Stimulated activated CD8-positive, alpha-beta memory T cell treated with anti-CD3 and anti-CD28 coated beads, Interleukin-15, amount 100 ng/mL, for 1 hour (primary cell): ENCODE data around the gene C22orf23.

Experiments used
- DNase-seq: peaks from one replicate; pipeline ENCODE4 v3.0.0-alpha.2; 2020; ENCODE audit warnings: low read depth

C22orf23 gene

DNA sequence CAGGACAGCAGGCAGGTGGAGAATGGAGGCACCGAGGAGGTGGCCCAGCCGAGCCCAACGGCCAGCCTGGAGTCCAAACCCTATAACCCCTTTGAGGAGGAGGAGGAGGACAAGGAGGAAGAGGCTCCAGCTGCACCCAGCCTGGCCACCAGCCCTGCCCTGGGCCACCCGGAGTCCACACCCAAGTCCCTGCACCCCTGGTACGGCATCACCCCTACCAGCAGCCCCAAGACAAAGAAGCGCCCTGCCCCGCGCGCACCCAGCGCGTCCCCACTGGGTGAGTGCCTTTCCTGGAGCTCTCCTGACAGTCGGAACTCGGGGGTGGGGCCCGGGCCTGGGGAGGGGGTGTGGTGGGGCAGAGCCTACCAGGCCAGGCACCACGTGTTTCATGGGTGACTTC lies 27.6 kb downstream of the C22orf23 start:
- no peak for DNase-seq

DNA sequence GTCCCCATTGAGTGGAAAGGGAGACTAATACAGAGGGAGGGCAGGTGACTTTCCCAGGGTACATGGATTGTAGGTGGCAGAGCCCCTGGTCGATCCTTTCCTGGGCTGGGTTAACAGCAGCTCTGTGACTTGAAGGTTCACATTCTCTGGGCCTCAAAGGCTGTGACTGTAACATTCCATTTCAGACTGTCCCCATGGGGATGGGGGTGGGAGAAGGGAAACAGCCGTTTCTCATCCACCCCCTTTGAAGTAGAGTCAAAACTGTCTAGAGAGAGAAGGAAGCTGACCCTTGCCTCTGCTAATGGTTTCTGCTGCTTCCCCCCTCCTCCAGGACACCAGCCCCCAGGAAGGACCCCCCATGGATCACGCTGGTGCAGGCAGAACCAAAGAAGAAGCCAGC lies 28.1 kb downstream of the C22orf23 start:
- no peak for DNase-seq

DNA sequence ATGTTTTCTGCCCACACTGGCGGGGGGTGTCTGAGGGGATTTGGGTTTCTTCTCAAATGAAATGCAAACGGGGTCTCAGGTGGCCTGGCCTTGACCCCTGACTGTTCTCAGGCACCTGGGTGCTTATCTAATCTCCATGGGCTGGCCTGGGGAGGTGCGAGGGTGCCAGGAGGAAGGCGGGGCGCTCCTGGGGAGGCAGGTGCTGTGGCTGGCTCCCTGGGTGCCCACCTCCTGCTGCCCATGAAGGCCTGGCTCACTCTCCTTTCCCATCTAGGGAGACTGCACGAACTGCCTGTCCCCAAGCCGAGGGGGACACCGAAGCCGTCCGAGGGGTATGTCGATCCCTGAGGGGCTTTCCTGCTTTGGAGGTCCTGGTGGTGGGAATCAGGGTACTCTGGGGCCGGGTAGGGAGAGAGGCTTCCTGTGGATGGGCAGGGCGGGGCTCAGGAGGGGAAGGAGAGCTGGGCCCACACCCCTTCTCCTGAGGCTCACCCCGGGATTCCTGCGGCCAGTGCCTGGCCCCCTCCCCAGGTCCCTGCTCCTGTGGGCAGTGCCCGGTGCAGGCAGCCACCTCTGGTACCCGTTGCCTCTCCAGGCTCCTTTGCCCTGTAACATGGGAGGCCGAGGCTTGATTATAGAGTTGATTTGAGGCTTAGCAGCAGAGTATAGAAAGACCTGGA lies 28.9 kb downstream of the C22orf23 start:
- DNase-seq = no peak

DNA sequence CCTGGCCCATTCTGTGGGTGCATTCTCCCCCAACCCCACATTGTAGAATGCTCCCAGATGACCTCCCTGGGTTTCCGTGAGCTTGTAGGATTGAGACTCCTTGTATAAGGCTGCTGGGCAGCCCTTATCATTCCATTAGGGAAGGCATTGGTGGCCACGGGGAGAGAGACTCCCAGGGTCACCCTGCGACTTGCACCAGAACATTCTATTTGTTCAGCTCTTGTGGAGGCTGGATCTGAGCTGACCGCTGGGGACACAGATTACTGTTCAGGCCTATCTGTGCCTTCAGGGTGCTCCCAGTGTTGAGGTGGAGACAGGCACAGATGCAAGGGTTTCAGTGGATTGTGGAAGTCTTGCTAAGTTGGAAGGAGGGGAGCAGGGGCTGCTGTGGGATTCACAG lies 29.5 kb downstream of the C22orf23 start:
- no peak for DNase-seq

DNA sequence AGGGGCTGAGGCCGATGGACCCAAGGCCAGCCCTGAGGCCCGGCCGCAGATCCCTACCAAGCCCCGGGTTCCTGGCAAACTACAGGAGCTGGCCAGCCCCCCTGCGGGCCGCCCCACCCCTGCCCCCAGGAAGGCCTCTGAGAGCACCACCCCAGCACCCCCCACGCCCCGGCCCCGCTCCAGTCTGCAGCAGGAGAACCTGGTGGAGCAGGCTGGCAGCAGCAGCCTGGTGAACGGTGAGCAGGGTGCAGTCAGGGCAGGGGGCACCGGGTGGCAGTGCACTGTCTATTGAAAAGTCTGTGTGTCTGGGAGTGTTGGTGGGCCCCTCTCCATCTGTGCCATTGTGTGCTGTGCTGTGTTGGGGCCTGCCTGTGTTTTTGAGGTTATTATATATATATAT lies 31.2 kb downstream of the C22orf23 start:
- DNase-seq = no peak

DNA sequence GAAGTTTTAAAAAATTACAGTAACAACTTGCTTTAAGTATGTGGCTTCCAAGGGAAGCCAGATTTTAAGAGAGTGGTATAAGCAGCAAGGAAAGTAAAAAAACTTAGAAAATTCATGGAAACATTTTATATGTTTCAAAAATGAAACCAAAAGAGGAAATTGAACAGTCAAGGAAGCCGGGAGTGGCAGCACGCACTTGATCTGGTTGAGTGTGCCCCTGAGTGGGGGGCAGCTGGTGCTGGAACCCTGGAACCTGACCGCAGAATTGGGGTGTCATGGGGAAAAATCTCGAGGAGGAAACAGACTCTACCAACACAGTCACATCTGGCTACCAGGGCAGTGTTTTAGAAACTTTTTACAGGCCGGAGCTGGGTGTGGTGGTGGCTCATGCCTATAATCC lies 33.3 kb downstream of the C22orf23 start:
- no peak for DNase-seq

DNA sequence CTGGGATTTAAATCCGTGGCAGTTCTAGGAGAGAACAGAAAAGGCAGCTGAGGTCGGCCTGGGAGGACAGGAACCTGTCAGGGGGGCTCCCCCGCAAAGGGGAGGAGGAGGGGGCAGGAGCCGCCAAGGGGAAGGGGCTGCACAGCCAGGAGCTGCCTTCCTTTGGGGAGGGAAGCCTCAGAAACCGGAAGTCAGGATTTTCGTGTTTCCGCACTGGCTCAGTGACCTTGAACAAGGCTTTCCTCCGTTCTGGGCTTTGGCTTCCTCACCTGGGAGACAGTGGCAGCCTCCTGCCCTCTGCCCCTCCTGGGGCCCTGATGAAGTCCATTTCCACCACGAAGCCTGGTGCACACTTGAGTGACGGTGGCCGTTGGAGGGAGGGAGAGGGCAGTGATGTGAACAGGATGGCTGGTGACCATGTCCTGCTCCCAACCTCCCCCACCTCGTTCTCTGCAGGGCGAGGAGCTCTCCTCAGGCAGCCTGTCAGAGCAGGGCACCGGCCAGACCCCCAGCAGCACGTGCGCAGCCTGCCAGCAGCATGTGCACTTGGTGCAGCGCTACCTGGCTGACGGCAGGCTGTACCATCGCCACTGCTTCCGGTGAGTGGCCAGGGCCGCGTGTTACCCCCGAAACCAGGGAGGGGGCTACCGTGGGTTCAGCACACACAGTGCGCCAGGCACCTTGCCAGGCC lies 34.7 kb downstream of the C22orf23 start:
- no peak for DNase-seq

DNA sequence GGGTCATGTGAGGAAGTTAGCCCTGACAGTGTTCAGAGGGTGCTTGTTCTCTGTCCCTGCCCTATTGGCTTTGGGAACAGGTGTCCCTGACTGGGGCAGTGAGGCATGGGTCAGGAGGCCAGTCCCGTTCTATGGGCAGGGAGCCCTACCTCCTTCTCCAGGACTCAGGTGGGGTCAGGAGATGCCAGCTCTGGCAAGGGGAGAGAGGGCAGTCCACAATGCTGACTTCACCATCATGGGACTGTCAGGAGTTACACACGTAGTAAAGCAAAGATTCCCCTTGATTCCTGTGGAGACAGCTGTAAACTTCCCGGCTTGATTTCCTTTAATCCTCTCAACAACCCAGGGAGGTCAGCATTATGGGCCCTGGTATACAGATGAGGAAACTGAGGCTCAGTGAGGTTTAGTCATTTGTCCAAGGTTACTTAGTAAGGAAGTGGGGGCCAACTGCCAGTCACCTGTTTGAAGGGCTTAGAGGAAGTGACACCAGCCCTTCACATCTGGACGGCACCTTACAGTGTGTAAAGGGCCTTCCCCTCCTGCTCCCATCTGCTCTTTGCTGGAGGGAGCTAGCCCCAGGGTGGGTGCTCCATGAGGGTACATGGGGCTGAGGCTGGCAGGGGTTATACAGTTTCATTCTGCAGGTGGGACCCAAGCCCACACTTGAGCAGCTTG lies 35.4 kb downstream of the C22orf23 start:
- DNase-seq = no peak

DNA sequence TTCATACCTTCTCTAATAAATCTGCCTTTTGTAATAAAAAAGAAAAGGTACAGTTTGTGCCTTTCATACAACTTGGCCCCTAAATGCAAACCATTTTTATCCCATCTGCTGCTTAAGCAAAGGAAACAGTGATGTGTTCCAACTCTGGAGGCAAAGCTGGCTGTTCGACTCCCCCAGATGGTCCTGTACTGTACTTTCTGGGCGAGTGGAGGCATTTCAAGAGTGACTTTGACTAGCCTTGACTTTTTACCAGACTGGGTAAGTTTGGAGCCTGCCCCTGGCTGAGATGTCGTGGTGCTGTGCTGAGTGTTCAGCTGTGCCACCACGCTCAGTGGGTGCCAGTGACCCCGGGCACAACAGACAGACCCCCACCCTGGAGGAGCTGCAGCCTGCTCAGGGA lies 37.1 kb downstream of the C22orf23 start:
- no peak for DNase-seq

DNA sequence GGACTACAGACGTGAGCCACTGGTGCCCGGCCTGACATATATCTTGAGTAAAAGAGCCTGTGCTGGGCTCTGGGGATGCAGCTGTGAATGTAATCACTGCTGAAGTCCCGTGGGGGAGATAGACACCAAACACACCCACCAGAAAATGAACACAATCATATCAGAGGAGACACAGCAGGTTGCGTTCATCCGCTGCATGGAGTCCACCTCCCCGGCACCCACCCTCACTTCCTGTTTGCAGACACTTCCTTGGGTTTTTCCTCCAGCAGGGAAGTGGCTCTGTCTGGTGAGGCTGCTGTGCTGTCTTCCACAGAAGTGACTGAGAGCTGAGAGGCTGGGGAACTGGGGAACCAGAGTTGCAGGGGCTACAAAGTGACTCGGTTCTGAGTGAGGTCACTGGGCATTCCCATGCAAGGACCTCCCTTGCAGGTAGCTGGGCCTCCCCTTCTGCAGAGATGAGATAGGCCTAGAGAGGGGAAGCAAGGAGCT lies 40.1 kb downstream of the C22orf23 start:
- no peak for DNase-seq

DNA sequence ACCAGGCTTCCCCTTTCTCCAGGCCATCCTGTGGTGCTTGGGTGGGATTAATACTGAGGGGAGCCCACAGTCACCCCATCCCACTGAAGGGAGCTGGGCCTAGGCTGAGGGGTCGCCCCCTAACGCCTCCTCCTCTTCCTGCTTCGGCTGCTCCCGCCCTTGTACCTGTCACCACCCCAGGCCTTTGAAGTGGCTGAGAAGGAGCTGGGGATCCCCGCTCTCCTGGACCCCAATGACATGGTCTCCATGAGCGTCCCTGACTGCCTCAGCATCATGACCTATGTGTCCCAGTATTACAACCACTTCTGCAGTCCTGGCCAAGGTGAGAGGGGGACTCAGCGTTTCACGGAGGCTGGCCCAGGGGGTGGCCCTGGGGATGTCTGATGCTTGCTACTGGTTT lies 41.2 kb downstream of the C22orf23 start:
- DNase-seq = no peak

DNA sequence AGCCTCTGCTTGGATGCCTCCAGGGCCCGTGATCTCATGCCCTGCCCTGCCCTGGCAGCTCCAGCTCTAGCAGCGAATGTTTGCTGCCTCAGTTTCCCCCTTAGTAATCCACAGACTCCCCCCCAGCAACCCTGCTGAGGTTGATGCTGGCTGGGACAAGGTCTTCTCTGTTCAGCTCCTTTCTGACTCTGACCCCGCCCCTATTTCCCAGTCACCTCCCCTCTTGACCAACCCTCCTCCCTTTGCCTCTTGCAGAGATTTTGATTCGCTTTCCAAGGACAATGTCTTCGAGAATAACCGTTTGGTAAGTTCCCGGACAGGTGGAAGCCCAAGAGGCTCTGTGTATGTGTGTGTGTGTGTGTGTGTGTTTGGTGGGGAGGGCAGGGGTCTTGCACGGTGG lies 41.7 kb downstream of the C22orf23 start:
- no peak for DNase-seq

DNA sequence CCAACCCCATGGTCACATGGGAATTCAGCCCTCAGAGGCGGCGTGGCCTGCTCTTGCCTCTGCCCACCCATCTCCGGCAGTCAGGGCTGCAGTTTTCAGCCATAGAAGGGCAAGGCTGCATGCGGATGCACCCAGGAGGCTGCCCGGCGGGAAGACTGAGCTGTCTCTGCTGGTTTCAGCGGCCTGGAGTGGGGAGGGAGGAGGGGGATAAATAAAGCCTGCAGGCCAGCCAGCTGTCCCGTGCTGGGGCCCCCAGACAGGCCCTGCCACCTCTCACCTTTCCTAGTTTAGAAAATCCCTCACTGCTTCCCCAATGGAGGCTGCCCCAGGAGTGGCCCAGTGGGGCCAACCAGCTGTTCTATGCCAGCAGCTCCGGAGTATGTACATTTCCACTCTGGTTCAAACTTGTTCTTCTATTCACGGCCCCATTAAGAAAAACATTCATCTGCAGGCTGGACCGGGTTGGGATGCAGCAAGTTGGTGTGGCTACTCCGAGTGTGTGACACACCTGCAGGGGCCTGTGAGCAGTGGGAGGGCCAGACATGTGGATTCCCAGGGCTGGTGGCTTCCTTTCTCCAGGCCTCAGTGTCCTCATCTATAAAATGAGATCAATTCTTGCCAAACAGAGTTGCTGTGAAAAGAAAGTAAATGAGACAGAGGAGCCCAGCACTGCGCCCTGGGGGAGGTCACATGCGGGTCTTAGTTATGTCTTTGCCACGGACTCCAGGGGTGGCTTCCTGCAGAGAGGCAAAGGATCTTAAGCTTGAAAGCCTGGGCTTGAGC lies 42.3 kb downstream of the C22orf23 start:
- DNase-seq = no peak

DNA sequence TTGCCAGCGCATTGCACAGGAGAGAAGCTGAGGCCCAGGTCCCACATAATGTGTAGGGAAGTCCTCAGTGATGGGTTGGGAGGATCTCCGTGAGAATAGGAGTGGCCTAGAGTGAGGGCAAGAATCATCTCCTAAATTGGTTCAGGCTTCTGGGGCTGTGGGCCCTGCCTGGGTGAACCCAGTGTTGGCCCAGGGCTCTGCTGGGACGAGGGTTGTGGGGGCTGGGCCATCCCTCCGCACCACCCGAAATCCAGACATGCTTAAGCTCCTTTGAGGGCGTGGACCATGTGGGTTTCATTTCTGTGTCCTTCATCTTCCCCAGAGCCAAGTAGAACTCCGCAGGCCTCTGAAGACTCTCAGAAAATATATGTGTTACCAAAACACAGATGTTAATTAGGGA lies 43.6 kb downstream of the C22orf23 start:
- no peak for DNase-seq

DNA sequence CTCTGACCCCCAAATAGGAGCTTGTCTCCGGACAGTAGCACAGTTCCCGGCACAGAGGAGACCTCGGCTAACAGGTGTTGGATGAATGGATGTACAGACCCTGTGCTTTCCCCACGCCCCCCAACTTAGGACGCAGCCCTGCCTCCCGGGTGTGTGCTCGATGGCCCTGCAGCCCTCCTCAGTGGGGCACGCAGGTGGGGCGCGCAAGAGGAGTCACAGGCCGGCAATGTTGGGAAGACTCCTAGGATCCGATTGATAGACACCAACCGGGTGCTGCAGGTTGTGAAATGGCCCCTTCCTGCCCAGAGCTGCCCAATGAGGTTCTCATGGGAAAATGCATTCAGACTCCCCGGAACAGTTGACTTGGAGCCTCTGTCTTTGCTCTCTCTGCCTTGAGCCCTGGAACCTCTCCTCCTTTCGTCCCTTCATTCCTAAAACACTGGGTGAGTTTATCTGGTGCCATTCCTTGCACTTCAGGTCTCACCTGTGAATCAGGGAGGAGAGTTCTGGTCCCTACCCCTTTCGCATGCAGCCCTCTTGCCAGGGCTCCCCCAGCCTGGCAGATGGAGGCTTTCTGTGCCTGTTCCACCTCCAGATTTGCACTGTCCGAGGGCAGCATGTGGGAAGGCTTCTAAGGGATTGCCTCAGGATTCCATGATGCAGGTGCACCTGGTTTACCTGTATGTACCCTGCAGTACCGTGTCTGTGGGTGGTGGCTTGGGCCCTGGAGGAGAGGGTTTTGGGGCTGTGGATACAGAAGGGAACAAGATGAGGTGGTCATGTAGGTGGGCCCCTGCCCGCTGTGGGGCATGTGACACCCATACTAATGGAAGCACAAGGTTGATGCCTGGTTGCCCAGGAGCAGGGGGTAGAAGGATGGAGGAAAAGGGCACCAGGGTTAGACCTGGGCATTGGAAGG lies 46.1 kb downstream of the C22orf23 start:
- DNase-seq = no peak

DNA sequence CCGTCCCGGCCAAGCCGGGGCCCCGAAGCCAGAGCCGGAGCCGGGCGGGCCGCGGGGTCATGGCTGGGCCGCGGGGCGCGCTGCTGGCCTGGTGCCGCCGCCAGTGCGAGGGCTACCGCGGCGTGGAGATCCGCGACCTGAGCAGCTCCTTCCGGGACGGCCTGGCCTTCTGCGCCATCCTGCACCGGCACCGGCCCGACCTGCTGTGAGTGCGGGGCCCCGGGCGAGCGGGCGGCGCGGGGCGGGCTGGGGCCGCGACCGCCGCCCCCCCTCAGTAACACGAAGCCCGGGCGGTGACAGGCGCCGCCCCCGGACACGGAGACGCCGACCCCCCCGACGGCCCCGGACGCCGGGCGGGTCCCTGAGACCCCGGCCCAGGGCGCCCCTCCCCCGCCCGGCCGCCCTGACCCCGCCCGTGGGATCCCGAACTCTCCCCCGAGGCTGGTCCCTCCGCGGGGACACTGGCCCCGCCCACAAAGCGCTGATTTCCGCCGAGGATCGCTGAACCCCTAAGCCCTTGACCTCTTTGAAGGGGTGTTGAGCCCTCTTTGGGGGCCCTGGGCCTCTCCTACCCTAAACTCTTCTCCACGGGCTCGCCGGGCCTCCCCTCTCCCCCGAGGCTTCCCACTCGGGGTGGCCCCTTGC lies 46.9 kb downstream of the C22orf23 start:
- no peak for DNase-seq

DNA sequence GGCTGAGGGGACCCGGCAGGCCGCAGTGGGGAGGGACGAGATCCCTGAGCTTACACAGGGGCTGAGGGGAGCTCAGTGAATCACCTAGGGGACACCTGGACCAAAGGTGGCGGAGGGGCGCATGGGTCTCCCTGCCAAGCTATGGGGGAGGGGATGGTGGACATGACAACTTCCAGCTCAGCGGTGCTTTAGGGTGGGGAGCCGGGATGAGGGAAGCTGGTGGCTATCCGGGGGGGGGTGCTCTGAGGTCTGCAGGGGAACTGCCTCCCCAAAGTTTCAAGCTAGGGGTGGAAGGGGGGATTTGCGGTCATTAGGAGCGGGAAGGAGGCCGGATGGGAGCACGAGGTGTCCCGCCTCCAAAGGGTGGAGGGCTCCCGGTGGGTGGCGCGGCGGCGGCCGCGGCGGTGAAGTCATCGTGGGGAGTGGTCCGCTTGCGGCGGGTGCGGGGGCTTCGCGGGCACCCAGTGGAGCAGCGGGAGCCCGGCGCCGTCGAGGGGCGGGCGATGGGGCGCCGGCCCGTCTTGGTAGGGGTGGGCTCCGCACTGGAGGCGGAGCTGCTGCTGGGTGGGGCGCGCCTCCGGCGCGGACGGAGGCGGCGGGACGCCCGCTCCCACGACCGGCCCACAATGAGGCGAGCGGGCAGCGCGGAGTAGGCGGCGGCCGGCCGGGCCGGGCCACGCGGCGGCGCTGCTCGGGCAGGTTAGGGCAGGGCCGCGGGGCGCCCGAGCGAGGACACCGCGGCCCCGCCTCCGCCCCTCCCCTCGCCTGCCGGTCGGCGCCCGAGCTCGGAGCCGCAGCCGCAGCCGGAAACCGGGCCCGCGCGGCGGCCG lies 47.7 kb downstream of the C22orf23 start, which contains the start of gene MICALL1:
MICALL1 (plus strand) TSS at position 764 of the 830 bp plus-strand sequence. CDS start 126 bp downstream, outside the sequence.
- DNase-seq = no peak

DNA sequence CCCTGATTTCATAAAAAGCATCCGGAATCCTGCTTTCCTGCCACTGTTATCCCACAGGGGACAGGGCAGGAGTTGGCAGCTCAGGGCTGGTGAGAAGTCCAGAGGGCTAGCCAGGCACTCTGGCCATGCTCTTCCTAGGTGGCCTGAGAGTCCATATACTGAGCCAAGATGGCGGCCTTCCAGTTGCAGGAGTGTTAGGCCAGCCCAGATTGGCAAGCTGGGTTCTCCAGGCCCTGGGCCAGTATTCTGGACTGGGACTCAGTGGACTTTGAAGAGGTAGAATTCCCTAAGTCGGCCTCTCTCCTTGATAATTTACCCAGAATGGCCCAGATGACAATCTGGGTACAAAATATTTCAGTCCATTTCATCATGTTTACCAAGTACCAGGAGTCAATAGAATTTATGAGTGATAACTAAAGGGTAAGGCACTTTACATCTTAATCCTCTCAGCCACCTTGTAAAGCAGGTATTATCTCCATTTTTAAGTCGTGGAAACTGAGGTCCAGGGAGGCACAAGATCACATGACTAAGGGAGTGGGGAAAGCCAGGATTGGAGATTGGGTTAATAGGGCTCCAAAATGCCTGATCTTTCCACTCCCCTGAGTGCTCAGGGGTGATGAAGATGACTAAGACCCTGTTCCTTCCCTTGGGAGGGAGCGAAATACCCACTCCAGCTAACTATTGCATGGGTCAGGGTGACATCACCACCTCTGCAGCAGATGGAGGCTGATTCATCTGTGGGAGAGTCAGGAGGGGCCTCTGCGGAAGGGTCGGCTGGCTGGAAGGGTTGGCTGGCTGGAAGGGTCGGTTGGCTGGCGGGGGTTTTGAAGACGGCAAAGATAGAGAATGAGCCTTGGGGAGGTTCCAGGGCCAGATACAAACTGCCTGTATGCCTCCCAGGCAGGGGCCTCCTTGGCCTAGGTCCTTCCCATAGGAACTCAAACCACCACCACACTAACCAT lies 48.5 kb downstream of the C22orf23 start:
- DNase-seq = no peak
